COLO668 (cell line): Measurements from ENCODE around the gene ASB5.

Experiments used
- DNase-seq: peaks from one replicate; lab custom pipeline; 2025; ENCODE audit not compliant: unreplicated experiment; lab: John Stamatoyannopoulos, UW

The ASB5 gene

GRCh38 chr4:176185051-176185450 lies 84.0 kb downstream of the ASB5 start:
- no peak for DNase-seq
